Kidney (tissue), 14 donors: ENCODE measurements around the gene IPP. TPM values are rescaled to one million over a fixed set of nuclear protein-coding genes. Genes with fewer than 3 reads are reported as not detected.

ENCODE experiments used
- DNase-seq, 5 donors: peaks; one replicate each; pipeline ENCODE4 v3.0.0-alpha.2; 2013 to 2020
- FAIRE-seq: peaks from 2 replicates; lab custom pipeline; 2012; peaks lifted over from hg19 to GRCh38; lab: Jason Lieb, UNC
- H3K27ac ChIP-seq, 2 donors: one replicate each; pipeline ENCODE4 v1.7.0; 2013; ENCODE audit warnings: low read depth in 2 of 2, low read length in 2 of 2, inconsistent platforms in 1 of 2
- H3K27me3 ChIP-seq: one replicate; pipeline ENCODE4 v1.7.1; 2013; ENCODE audit warnings: low read length, inconsistent platforms; ENCODE audit not compliant: control insufficient read depth, insufficient read depth
- H3K36me3 ChIP-seq, 3 donors: one replicate each; pipeline versions ENCODE4 v1.7.0 to v1.7.1; 2013; ENCODE audit warnings: low read length in 3 of 3, control low read depth in 1 of 3, inconsistent platforms in 1 of 3; ENCODE audit not compliant: insufficient read depth in 3 of 3, control insufficient read depth in 2 of 3
- H3K4me1 ChIP-seq, 3 donors: one replicate each; pipeline versions ENCODE4 v1.7.0 to v1.7.1; 2013; ENCODE audit warnings: low read length in 3 of 3, inconsistent platforms in 1 of 3, low read depth in 1 of 3; ENCODE audit not compliant: control insufficient read depth in 2 of 3, insufficient read depth in 2 of 3
- H3K4me3 ChIP-seq, 3 donors: one replicate each; pipeline versions ENCODE4 v1.7.0 to v1.8.1; 2013; ENCODE audit warnings: low read length in 3 of 3, control low read depth in 1 of 3, inconsistent platforms in 1 of 3
- H3K9ac ChIP-seq, 3 donors: one replicate each; pipeline versions ENCODE4 v1.7.0 to v1.7.1; 2013; ENCODE audit warnings: low read length in 3 of 3, control low read depth in 1 of 3, inconsistent platforms in 1 of 3
- H3K9me3 ChIP-seq, 3 donors: one replicate each; pipeline versions ENCODE4 v1.7.0 to v1.7.1; 2013; ENCODE audit warnings: low read length in 3 of 3, control low read depth in 1 of 3, inconsistent platforms in 1 of 3; ENCODE audit not compliant: control insufficient read depth in 2 of 3, insufficient read depth in 1 of 3
- CTCF ChIP-seq: IDR thresholded peaks from 3 replicates; pipeline ENCODE4 v1.5.1; 2012; ENCODE audit warnings: mild to moderate bottlenecking, moderate library complexity, borderline replicate concordance; ENCODE audit not compliant: insufficient read depth; ENCODE audit errors: extremely low read depth
- intact Hi-C: fragments of 100-400 bp; cut with DNase I; formaldehyde crosslinking; loops from one replicate; pipeline ENCODE4 v1.11.1; 2022
- polyA plus RNA-seq: library from polyadenylated mRNA; stranded (reverse); fragments of 350-450 nt; fragmentation: Illumina TruSeq; extraction: RNeasy Lipid Tissue Mini Kit (QIAGEN cat#74804); gene quantifications from one replicate; pipeline ENCODE4 v1.2.3, GENCODE V29; 2014; ENCODE audit warnings: low read depth, low replicate concordance; ENCODE audit not compliant: insufficient read depth
- total RNA-seq: library from RNA; stranded (reverse); fragmentation: NEBNext Ultra II Directional; extraction: Animal tissue kit (Norgen Biotek cat#: 25700); gene quantifications from one replicate; pipeline ENCODE4 v1.2.1, GENCODE V29; 2021
- donor health status: control.
- donor health status: control.
- donor health status: control.
- donor health status: control.
- donor health status: control.
- donor health status: DM: yes; HTN: yes; CAD: no.
- donor health status: Normal renal cell carcinoma (clear cell type).

The IPP gene
- total and polyA plus RNA-seq, 2 donors from 2014 or later = 6.3 to 20.0 TPM

DNA sequence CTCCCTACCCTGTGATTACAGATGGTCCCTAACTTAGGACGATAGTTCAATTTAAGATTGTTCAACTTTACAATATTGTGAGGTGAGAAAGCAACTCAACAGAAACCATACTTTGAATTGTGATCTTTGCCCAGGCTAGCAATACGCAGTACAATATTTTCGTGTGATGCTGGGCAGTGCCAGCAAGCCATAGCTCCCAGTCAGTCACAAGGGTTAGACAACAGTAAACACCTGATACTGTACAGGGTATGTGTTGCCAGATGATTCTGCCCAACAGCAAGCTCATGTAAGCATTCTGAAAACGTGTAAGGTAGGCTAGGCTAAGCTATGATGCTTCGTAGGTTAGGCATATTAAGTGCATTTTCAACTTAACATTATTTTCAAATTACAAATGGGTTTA is 76.0 kb downstream of the IPP start:
- no peaks in the 10 kb centered on the region for H3K9me3 ChIP-seq
- FAIRE-seq = no peak

DNA sequence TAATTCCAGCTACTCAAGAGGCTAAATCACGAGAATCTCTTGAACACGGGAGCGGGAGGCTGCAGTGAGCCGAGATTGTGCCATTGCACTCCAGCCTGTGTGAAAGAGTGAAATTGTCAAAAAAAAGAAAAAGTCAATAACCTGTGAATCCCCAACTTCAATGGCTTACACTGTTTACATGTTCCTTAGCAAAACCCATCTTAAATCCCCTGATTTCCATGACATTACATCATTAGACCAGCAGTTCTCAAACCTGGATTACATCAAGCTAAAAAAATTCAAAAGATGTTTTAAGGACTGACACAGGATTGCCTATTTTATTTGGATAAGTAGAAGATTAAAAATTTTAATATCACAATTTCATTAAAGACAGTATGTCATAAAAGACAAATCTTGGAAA is 76.5 kb downstream of the IPP start:
- Histone ChIP-seq H3K27me3 (no peaks in the 10 kb centered on the region), H3K4me3 (no peak overlapping the region), H3K9me3 (no peaks in the 10 kb centered on the region), H3K36me3 (no peaks in the 10 kb centered on the region), H3K9ac (no peak overlapping the region), H3K27ac (no peak overlapping the region), H3K4me1 (peaks cover 0 to 21% (median 13%) of the 10 kb centered on the region in 3 donors)
- intact Hi-C loops = no loop called here
- DNase-seq (no peak), FAIRE-seq (no peak)
- no peak for TF ChIP-seq CTCF

More for the DNA sequence above, 76.0 kb downstream of the IPP start:
- H3K9ac ChIP-seq = no peak overlapping the region
- no peak for DNase-seq
- H3K4me1 ChIP-seq = peaks cover 0 to 21% (median 13%) of the 10 kb centered on the region in 3 donors
- no peak overlapping the region for H3K27ac ChIP-seq
- no peaks in the 10 kb centered on the region for H3K36me3 ChIP-seq
- intact Hi-C loops = no loop called here
- H3K4me3 ChIP-seq = no peak overlapping the region
- TF ChIP-seq CTCF = no peak
- no peaks in the 10 kb centered on the region for H3K27me3 ChIP-seq

DNA sequence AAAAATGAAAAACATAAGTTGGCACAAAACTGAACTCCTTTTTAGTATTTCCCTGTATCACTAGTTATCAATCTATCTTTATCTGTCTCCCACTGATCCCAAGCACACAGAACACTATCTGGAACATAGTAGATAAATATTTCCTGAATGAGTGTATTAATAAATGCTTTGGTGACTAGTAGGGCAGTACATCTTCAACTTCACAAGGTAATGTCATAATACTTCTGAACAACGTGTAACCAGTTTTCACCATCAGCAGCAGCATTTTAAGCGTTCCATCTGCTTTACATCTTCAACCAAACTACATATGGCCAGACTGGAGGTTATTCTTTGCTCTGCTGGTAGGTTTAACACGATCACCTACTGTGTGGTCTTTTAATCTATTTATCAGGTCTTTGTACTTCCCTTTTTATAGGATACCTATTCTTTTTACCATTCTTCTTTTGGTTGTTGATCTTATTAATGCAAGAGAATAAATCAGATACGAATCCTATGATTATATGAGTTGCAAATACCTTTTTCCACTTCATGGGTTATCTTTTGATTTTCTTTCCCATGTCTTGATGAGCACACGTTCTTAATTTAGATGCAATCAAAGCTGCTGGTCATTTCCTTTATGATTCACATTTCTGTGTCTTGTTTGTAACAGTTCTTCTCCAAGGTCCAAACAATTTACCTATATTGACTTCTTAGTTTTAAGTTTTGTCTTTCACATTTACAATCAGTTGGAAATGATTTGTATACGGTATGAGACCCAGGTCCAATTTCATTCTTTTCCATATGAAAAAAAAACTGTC is 80.4 kb downstream of the IPP start:
- DNase-seq = no peak
- Histone ChIP-seq H3K9ac (no peak overlapping the region), H3K4me1 (peaks cover 0 to 24% (median 19%) of the 10 kb centered on the region in 3 donors), H3K27ac (no peak overlapping the region), H3K4me3 (no peak overlapping the region), H3K36me3 (no peaks in the 10 kb centered on the region), H3K27me3 (no peaks in the 10 kb centered on the region), H3K9me3 (no peaks in the 10 kb centered on the region)
- intact Hi-C loops = no loop called here
- no peak for FAIRE-seq
- no peak for TF ChIP-seq CTCF

DNA sequence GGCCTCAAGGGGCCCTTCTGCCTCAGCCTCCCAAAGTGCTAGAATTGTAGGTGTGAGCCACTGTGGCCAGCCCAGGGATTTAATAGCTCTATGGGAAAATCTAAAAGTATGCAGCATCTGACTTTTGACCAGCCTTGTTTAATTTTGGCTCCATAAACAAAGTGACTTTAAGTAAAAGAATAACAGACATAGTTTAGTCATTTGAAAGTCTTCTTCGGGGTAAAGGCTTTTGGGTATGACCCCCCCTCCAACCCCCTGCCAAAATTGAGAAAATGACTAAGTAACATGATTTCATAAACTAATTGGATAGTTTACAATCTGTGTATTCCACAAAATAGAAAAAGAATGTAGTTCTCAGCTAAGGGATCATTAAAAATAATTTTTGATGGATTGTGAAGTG is 81.1 kb downstream of the IPP start:
- Histone ChIP-seq H3K4me3 (no peak overlapping the region), H3K36me3 (no peaks in the 10 kb centered on the region), H3K27me3 (no peaks in the 10 kb centered on the region), H3K9ac (no peak overlapping the region), H3K9me3 (no peaks in the 10 kb centered on the region), H3K4me1 (peaks cover 0 to 24% (median 17%) of the 10 kb centered on the region in 3 donors), H3K27ac (no peak overlapping the region)
- no peak for DNase-seq
- intact Hi-C loops = no loop called here
- no peak for FAIRE-seq
- TF ChIP-seq CTCF = no peak
